AG04450 (cell line): ENCODE data around the gene BLVRB. TPM values are rescaled to one million over a fixed set of nuclear protein-coding genes. Genes with fewer than 3 reads are reported as not detected.

Experiments used
- CTCF ChIA-PET: fragments of 300-600, 350-600 bp; formaldehyde crosslinking; extraction: SDS; loops from one replicate; lab custom pipeline; 2022; ENCODE audit warnings: antibody characterized with exemption, inconsistent platforms; lab: Charles Lee
- POLR2A ChIA-PET: fragments of 350-600 bp; formaldehyde crosslinking; extraction: SDS; loops from one replicate; lab custom pipeline; 2021; ENCODE audit warnings: antibody characterized with exemption, inconsistent platforms; lab: Yijun Ruan, JAX
- DNase-seq: peaks from one replicate; pipeline ENCODE4 v3.0.0-alpha.2; 2011; ENCODE audit warnings: low read depth, low spot score
- H3K27ac ChIP-seq: one replicate; pipeline ENCODE4 v1.5.1; 2012; ENCODE audit warnings: low read depth, low read length, control low read depth
- H3K27me3 ChIP-seq: one replicate; pipeline ENCODE4 v1.6.0; 2012; ENCODE audit warnings: low read length; ENCODE audit not compliant: control insufficient read depth, insufficient read depth
- H3K4me3 ChIP-seq: 2 replicates; pipeline ENCODE4 v1.5.1; 2011; ENCODE audit warnings: mild to moderate bottlenecking, low read depth, low read length, control low read depth
- H3K9me3 ChIP-seq: 2 replicates; pipeline ENCODE4 v1.5.1; 2012; ENCODE audit warnings: low read length; ENCODE audit not compliant: control insufficient read depth, insufficient read depth
- CTCF ChIP-seq: IDR thresholded peaks from 2 replicates; pipeline ENCODE4 v1.5.1; 2011; ENCODE audit warnings: low read depth, low read length, control low read depth, inconsistent platforms
- polyA plus RNA-seq: library from polyadenylated mRNA; depleted of rRNA; stranded (reverse); fragments of >200 nt; gene quantifications from 2 replicates; pipeline ENCODE4 v1.2.3, GENCODE V29; 2011

The BLVRB gene
- polyA plus RNA-seq, 1 experiment = 40.4 TPM

GRCh38 chr19:40499320-40499719, 33.8 kb upstream of the BLVRB start:
- Histone ChIP-seq H3K9me3 (no peaks in the 10 kb centered on the region), H3K4me3 (no peak overlapping the region), H3K27me3 (peaks cover 11% of the 10 kb centered on the region), H3K27ac (no peak overlapping the region)
- ChIA-PET POLR2A (no interaction called here), CTCF (interaction anchor here (1.0 kb wide), 1 partner anchor 50 kb away, joined by 3 read pairs; no protein-coding TSS in a partner anchor)
- DNase-seq = no peak
- no peak for TF ChIP-seq CTCF

GRCh38 chr19:40497214-40497613, 31.7 kb upstream of the BLVRB start:
- POLR2A ChIA-PET = no interaction called here
- peaks cover 18% of the 10 kb centered on the region for H3K27me3 ChIP-seq

GRCh38 chr19:40494191-40494838, 28.8 kb upstream of the BLVRB start:
- CTCF ChIA-PET = no interaction called here
- TF ChIP-seq CTCF = no peak
- Histone ChIP-seq H3K4me3 (no peak overlapping the region), H3K9me3 (peaks cover 8% of the 10 kb centered on the region; the same call in 1 of the 2 replicates), H3K27ac (no peak overlapping the region), H3K27me3 (peaks cover 15% of the 10 kb centered on the region)
- POLR2A ChIA-PET = no interaction called here
- no peak for DNase-seq

More at GRCh38 chr19:40497214-40497613, 31.7 kb upstream of the BLVRB start:
- Histone ChIP-seq H3K9me3 (no peaks in the 10 kb centered on the region), H3K27ac (no peak overlapping the region), H3K4me3 (no peak overlapping the region)
- CTCF ChIA-PET = no interaction called here
- TF ChIP-seq CTCF = no peak
- DNase-seq = no peak

GRCh38 chr19:40493778-40494177, 28.2 kb upstream of the BLVRB start:
- TF ChIP-seq CTCF = no peak

GRCh38 chr19:40492274-40492673, 26.7 kb upstream of the BLVRB start:
- Histone ChIP-seq H3K27ac (no peak overlapping the region), H3K27me3 (peaks cover 18% of the 10 kb centered on the region), H3K4me3 (no peak overlapping the region), H3K9me3 (peaks cover 9% of the 10 kb centered on the region; the same call in 1 of the 2 replicates)
- CTCF ChIA-PET = no interaction called here
- TF ChIP-seq CTCF = no peak
- POLR2A ChIA-PET = no interaction called here
- no peak for DNase-seq

More at GRCh38 chr19:40493778-40494177, 28.2 kb upstream of the BLVRB start:
- Histone ChIP-seq H3K27me3 (peaks cover 15% of the 10 kb centered on the region), H3K9me3 (peaks cover 9% of the 10 kb centered on the region; the same call in 1 of the 2 replicates), H3K4me3 (no peak overlapping the region), H3K27ac (no peak overlapping the region)
- DNase-seq = no peak
- ChIA-PET CTCF (interaction anchor here (0.6 kb wide), 1 partner anchor 73 kb away, joined by 3 read pairs; no protein-coding TSS in a partner anchor), POLR2A (no interaction called here)
